K562 (cell line): ENCODE measurements around the gene GTF2H4. TPM values are rescaled to one million over a fixed set of nuclear protein-coding genes. Genes with fewer than 3 reads are reported as not detected.

Experiments
- ATAC-seq: fragments of 200-7000 bp; cut with Tn5 transposase; 3 replicates; pipeline ENCODE4 v1.9.1; 2020; ENCODE audit warnings: moderate library complexity
- BruUV-seq: library from RNA; stranded (reverse); fragments of 400-500 nt; replicated peaks from 2 replicates; lab custom pipeline; 2021; lab: Mats Ljungman, UMichigan
- CTCF ChIA-PET: fragments of 300-600 bp; formaldehyde crosslinking; extraction: SDS; loops from one replicate; lab custom pipeline; 2021; ENCODE audit warnings: low intra/inter-chr PET ratio; lab: Yijun Ruan, JAX
- POLR2A ChIA-PET: fragments of 300-600, 350-650 bp; sonication (Branson Sonifier 250); formaldehyde crosslinking; extraction: SDS; loops from one replicate; lab custom pipeline; 2021; ENCODE audit warnings: antibody characterized with exemption, inconsistent platforms; lab: Yijun Ruan, JAX
- DNase-seq, 4 experiments: peaks; one replicate each; pipeline versions ENCODE4 v3.0.0 to v3.0.0-alpha.2; 2011 to 2018; ENCODE audit warnings: low spot score in 3 of 4, mixed read lengths in 3 of 4; ENCODE audit errors: extremely low read depth in 1 of 4
- FAIRE-seq: peaks from 2 replicates; lab custom pipeline; 2011; peaks lifted over from hg19 to GRCh38; lab: Jason Lieb, UNC
- H2AFZ ChIP-seq: 2 replicates; pipeline ENCODE4 v1.6.0; 2011; ENCODE audit warnings: low read depth, low read length, control low read depth, inconsistent platforms
- H3K27ac ChIP-seq: fragments of 200-600 bp; 3 replicates; pipeline ENCODE4 v1.8.0; 2011; ENCODE audit warnings: low read depth, mild to moderate bottlenecking, control low read depth, inconsistent platforms, low read length, moderate library complexity, mixed read lengths; ENCODE audit errors: extremely low read depth
- H3K27me3 ChIP-seq, 2 experiments: fragments of 300-600 bp in 1 of 2; 2 replicates in 1 of 2; 3 replicates in 1 of 2; pipeline versions ENCODE4 v1.6.0 to v1.8.0; 2011; ENCODE audit warnings: inconsistent platforms in 2 of 2, low read length in 2 of 2, mild to moderate bottlenecking in 1 of 2, mixed read lengths in 1 of 2, moderate library complexity in 1 of 2; ENCODE audit not compliant: control insufficient read depth in 2 of 2, insufficient read depth in 2 of 2
- H3K36me3 ChIP-seq: fragments of 300-600 bp; 3 replicates; pipeline ENCODE4 v1.8.0; 2011; ENCODE audit warnings: mild to moderate bottlenecking, low read length, inconsistent platforms; ENCODE audit not compliant: control insufficient read depth, insufficient read depth
- H3K4me1 ChIP-seq, 2 experiments: fragments of 200-600 bp in 1 of 2; replicated peaks in 1 of 2; 2 replicates in 1 of 2; 3 replicates in 1 of 2; pipeline versions ENCODE4 v1.5.1 to v1.8.0; 2011; ENCODE audit warnings: inconsistent platforms in 2 of 2, low read length in 2 of 2, mild to moderate bottlenecking in 1 of 2, mixed read lengths in 1 of 2, moderate library complexity in 1 of 2; ENCODE audit not compliant: control insufficient read depth in 2 of 2, insufficient read depth in 2 of 2
- H3K4me2 ChIP-seq: 2 replicates; pipeline ENCODE4 v1.6.1; 2011; ENCODE audit warnings: low read length, control low read depth, inconsistent platforms, mixed read lengths; ENCODE audit not compliant: insufficient read depth
- H3K4me3 ChIP-seq: fragments of 200-600 bp; sonication (generic), shearing (Covaris generic); 2 replicates; pipeline ENCODE4 v1.5.1; 2016; ENCODE audit warnings: control low read depth, inconsistent platforms
- H3K79me2 ChIP-seq: fragments of 200-600 bp; 3 replicates; pipeline ENCODE4 v1.8.0; 2011; ENCODE audit warnings: low read length, inconsistent platforms; ENCODE audit not compliant: control insufficient read depth, insufficient read depth
- H3K9ac ChIP-seq, 2 experiments: 2 replicates each; pipeline versions ENCODE4 v1.6.0 to v1.6.1; 2011; ENCODE audit warnings: low read depth in 2 of 2, low read length in 2 of 2, control low read depth in 1 of 2, inconsistent platforms in 1 of 2, mild to moderate bottlenecking in 1 of 2, mixed read lengths in 1 of 2; ENCODE audit not compliant: insufficient read depth in 1 of 2
- H3K9me1 ChIP-seq: one replicate; pipeline ENCODE4 v1.6.0; 2011; ENCODE audit warnings: inconsistent platforms, mild to moderate bottlenecking, low read length, moderate library complexity; ENCODE audit not compliant: control insufficient read depth, insufficient read depth
- H3K9me3 ChIP-seq: replicated peaks from 2 replicates; pipeline ENCODE4 v1.5.1; 2011; ENCODE audit warnings: low read depth, low read length, inconsistent platforms; ENCODE audit not compliant: control insufficient read depth, insufficient read depth
- H4K20me1 ChIP-seq: replicated peaks from 2 replicates; pipeline ENCODE4 v1.6.1; 2011; ENCODE audit warnings: low read length, inconsistent platforms, mixed read lengths; ENCODE audit not compliant: control insufficient read depth, insufficient read depth
- ERF ChIP-seq: fragments of 450-650 bp; formaldehyde crosslinking; IDR thresholded peaks from 2 replicates; pipeline ENCODE4 v1.4.0; 2020; ENCODE audit warnings: mild to moderate bottlenecking, mixed read lengths
- HCFC1 ChIP-seq: IDR thresholded peaks from 2 replicates; pipeline ENCODE4 v1.6.1; 2012; ENCODE audit warnings: low read depth, low read length, improper control_type of control experiment
- L3MBTL2 ChIP-seq: fragments of 450-650 bp; IDR thresholded peaks from 2 replicates; pipeline ENCODE4 v1.6.1; 2016; ENCODE audit warnings: mild to moderate bottlenecking, moderate library complexity
- PTTG1 ChIP-seq: fragments of 450-650 bp; IDR thresholded peaks from 2 replicates; pipeline ENCODE4 v1.6.1; 2016; ENCODE audit warnings: low read depth, mild to moderate bottlenecking, missing genetic modification characterization, missing compliant biosample characterization
- VEZF1 ChIP-seq: fragments of 200-800 bp; sonication (Bioruptor generic); IDR thresholded peaks from 2 replicates; pipeline ENCODE4 v1.6.1; 2017; ENCODE audit warnings: missing genetic modification characterization, missing compliant biosample characterization
- ZBTB11 ChIP-seq, 3 experiments: fragments of 200-800 bp in 1 of 3; fragments of 250-450 bp in 1 of 3; fragments of 450-650 bp in 1 of 3; sonication (Bioruptor Pico) in 1 of 3; sonication (Bioruptor generic) in 1 of 3; formaldehyde crosslinking in 1 of 3; IDR thresholded peaks; 2 replicates each; pipeline versions ENCODE4 v1.6.1 to v1.8.0; 2016 to 2022; ENCODE audit warnings: mild to moderate bottlenecking in 2 of 3, missing genetic modification characterization in 2 of 3, missing compliant biosample characterization in 1 of 3, moderate library complexity in 1 of 3
- ZC3H4 ChIP-seq: sonication (generic); formaldehyde crosslinking; IDR thresholded peaks from 2 replicates; pipeline ENCODE4 v1.9.0; 2021; ENCODE audit warnings: missing genetic modification reagents, borderline replicate concordance
- ZEB2 ChIP-seq: fragments of 450-650 bp; IDR thresholded peaks from 2 replicates; pipeline ENCODE4 v1.6.1; 2016
- ZNF316 ChIP-seq: fragments of 450-650 bp; IDR thresholded peaks from 2 replicates; pipeline ENCODE4 v1.6.1; 2016
- ZNF644 ChIP-seq: fragments of 200-800 bp; sonication (Bioruptor generic); IDR thresholded peaks from 2 replicates; pipeline ENCODE4 v1.6.1; 2016; ENCODE audit warnings: low read depth, missing genetic modification characterization, missing compliant biosample characterization
- WGBS: fragments of 100-300 bp; shearing (Covaris generic); methylation state at CpG from one replicate; pipeline ENCODE4 v1.1.6; 2016; ENCODE audit warnings: low coverage, mixed read lengths; ENCODE audit not compliant: insufficient coverage; ENCODE audit errors: missing lambda C conversion rate; 5-methylcytosine and 5-hydroxymethylcytosine counted together
- in situ Hi-C: fragments of 300-500 bp; cut with MboI; formaldehyde crosslinking; loops from 4 replicates; pipeline ENCODE4 v1.15.0; 2018; ENCODE audit warnings: inconsistent platforms, mixed read lengths
- intact Hi-C: fragments of 100-400 bp; cut with micrococcal nuclease; formaldehyde crosslinking; loops from 2 replicates; pipeline ENCODE4 v1.14.2; 2022
- polyA plus RNA-seq, 8 experiments: library from polyadenylated mRNA; depleted of rRNA in 4 of 8; stranded (reverse) in 5 of 8; unstranded in 3 of 8; fragments of >200 nt; fragmentation: Nextera tagmentation in 2 of 8; fragmentation: Illumina TruSeq in 1 of 8; extraction: Ambion mirVana in 2 of 8; extraction: Trizol in 1 of 8; gene quantifications; 2 replicates each; pipeline versions ENCODE4 v1.2.1 to v1.2.3, GENCODE V29; 2011 to 2014; ENCODE audit warnings: inconsistent platforms in 1 of 8, missing spikeins in 1 of 8
- total RNA-seq, 7 experiments: library from RNA; depleted of rRNA in 6 of 7; stranded (reverse); fragments of >200 nt in 6 of 7; fragmentation: Illumina TruSeq in 2 of 7; extraction: Trizol in 2 of 7; gene quantifications; 2 replicates each; pipeline versions ENCODE4 v1.2.1 to v1.2.3, GENCODE V29; 2011 to 2021; ENCODE audit warnings: low replicate concordance in 1 of 7
- TF ChIP-seq, protein P1 (sequence below): fragments of 450-650 bp; IDR thresholded peaks from 2 replicates; pipeline ENCODE4 v1.6.1; 2016; ENCODE audit warnings: borderline replicate concordance

Gene GTF2H4
- total and polyA plus RNA-seq, 9 of the 15 experiments (the other 6 are each of a cell fraction or from before 2014, with no cell fraction given), result 3.6 to 86.1 (median 39.6) TPM

DNA sequence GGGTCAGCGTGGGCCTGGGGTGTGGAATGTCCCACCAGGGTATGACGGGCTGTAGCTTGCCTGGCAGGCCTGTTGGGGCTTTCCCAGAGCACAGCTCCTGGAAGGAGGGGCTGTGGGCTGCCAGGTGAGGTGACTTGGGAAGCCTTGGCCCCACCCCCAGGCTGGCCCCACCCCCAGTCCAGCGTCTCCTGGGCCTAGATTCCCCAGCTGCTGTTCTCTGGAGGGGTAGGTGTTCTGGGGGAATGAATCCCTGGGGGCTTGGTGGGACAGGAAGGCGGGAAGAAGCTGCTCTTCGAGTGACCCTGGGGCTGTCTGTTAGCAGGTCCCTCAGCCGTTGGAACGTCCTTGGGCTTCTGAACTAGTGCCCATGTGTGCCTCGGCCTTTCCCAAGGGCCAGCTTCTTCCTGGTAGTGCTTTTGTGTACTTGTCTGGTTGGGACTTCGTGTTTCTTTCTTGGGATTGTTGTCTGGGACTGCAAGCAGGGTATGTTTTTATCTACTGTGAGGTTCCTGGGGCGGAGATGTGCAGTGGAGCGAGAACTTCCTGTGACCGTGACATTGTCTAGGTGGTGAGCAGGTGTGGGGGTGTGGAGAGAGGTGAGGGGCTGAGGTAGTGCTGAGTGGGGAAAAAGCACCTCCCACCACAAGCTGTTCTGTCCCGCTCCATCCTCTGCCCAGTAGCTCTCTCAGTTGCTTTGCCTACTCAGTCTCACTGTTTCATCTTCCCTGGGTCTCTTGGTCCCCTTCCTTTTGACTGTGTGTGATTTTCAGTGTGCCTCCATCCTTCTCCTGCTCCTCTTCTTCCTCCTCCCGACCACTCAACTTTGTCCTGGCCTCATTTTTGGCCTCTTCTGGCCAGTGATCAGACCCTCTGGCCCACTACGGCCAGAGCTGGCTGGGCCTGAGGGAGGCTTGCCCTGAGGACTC, 25.0 kb upstream of the GTF2H4 start:
- Histone ChIP-seq H3K4me3 (peak overlapping the region; percentile 54), H3K27ac (peak overlapping the region; percentile 70), H3K4me2 (peak overlapping the region; percentile 77), H4K20me1 (peaks cover 9% of the 10 kb centered on the region; the same call in 1 of the 2 replicates), H3K9me3 (no peaks in the 10 kb centered on the region), H3K9ac (peak overlapping the region; percentile 63 to 94), H2AFZ (peak overlapping the region; percentile 82), H3K36me3 (no peaks in the 10 kb centered on the region), H3K27me3 (no peaks in the 10 kb centered on the region), H3K79me2 (peaks cover 35% of the 10 kb centered on the region), H3K9me1 (peaks cover 3% of the 10 kb centered on the region), H3K4me1 (peaks cover 68 to 75% of the 10 kb centered on the region in 2 experiments)
- in situ Hi-C loops, result no loop called here
- BruUV-seq, result no TSS peak
- 42% methylated on average over 15 of the region's 15 CpGs for WGBS
- ATAC-seq (peak; percentile 9; the same call in 2 of the 3 replicates), DNase-seq (peak; percentile 59 to 72 (median 68)), FAIRE-seq (peak; percentile 66)
- intact Hi-C loops, result no loop called here
- POLR2A ChIA-PET, result interaction anchor here (0.6 to 1.6 kb wide), 17 partner anchors 10 to 267 kb away, joined by 3 to 8 read pairs (median 4); partner anchors contain the start of genes GTF2H4, MRPS18B, PPP1R10 and VARS2
- CTCF ChIA-PET, result no interaction called here
- TF ChIP-seq ERF (no peak), ZC3H4 (CRISPR knock-in tag) (no peak), ZEB2 (peak; percentile 45; the same call in 1 of the 2 replicates), HCFC1 (no peak), ZNF644 (tag) (no peak), ZNF316 (peak; percentile 63), ZBTB11 (CRISPR knock-in tag; IDR thresholded peaks at IDR 0.05) (no peak), L3MBTL2 (0 out of 2 replicates have a peak, but pooled peaks have one; percentile 25), VEZF1 (peak; percentile 11; the same call in 1 of the 2 replicates), PTTG1 (tag) (no peak)
- TF ChIP-seq, protein P1, sequence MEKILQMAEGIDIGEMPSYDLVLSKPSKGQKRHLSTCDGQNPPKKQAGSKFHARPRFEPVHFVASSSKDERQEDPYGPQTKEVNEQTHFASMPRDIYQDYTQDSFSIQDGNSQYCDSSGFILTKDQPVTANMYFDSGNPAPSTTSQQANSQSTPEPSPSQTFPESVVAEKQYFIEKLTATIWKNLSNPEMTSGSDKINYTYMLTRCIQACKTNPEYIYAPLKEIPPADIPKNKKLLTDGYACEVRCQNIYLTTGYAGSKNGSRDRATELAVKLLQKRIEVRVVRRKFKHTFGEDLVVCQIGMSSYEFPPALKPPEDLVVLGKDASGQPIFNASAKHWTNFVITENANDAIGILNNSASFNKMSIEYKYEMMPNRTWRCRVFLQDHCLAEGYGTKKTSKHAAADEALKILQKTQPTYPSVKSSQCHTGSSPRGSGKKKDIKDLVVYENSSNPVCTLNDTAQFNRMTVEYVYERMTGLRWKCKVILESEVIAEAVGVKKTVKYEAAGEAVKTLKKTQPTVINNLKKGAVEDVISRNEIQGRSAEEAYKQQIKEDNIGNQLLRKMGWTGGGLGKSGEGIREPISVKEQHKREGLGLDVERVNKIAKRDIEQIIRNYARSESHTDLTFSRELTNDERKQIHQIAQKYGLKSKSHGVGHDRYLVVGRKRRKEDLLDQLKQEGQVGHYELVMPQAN, result peak; percentile 39; the same call in 1 of the 2 replicates
